Measurements from ENCODE around the gene MFSD2A.
"Not testable (repeated sequence)": the region's sequence is repeated elsewhere in the genome, so short reads cannot be mapped to it uniquely, and the experiment has no call there.

The MFSD2A gene

GRCh38 chr1:39992888-39993287, 37.9 kb downstream of the MFSD2A start:
- TF ChIP-seq TAF1 (IDR thresholded peaks at IDR 0.05; ENCODE audit: low read depth, low read length), result no peak
- no peak for TF ChIP-seq POLR2A (IDR thresholded peaks at IDR 0.05; ENCODE audit: low read depth, low read length)
- no peak for TF ChIP-seq POLR2AphosphoS5 (IDR thresholded peaks at IDR 0.05; ENCODE audit: low read depth, low read length)
- no peak for TF ChIP-seq POU2F2 (IDR thresholded peaks at IDR 0.05; ENCODE audit: low read depth, low read length)
- no peak for TF ChIP-seq PAX5 (IDR thresholded peaks at IDR 0.05; ENCODE audit: insufficient read depth, low read length, severe bottlenecking)
- no peak for TF ChIP-seq SPI1 (IDR thresholded peaks at IDR 0.05; ENCODE audit: low read depth, low read length)
- FAIRE-seq (no peak), DNase-seq (ENCODE audit: insufficient read length, low spot score) (no peak)

GRCh38 chr1:39995973-39996393, 41.0 kb downstream of the MFSD2A start:
- TF ChIP-seq POLR2AphosphoS5 (IDR thresholded peaks at IDR 0.05; ENCODE audit: low read depth, low read length) (no peak), TAF1 (IDR thresholded peaks at IDR 0.05; ENCODE audit: low read depth, low read length) (no peak), SPI1 (IDR thresholded peaks at IDR 0.05; ENCODE audit: low read depth, low read length) (peak; percentile 55), POLR2A (IDR thresholded peaks at IDR 0.05; ENCODE audit: low read depth, low read length) (no peak)
- DNase-seq (ENCODE audit: insufficient read length, low spot score) (peak; percentile 47), FAIRE-seq (peak; percentile 92)

GRCh38 chr1:39996396-39997004, 41.6 kb downstream of the MFSD2A start:
- FAIRE-seq (peak; percentile 16), DNase-seq (ENCODE audit: insufficient read length, low spot score) (no peak)
- TF ChIP-seq POU2F2 (IDR thresholded peaks at IDR 0.05; ENCODE audit: low read depth, low read length), result no peak
- TF ChIP-seq POLR2A (IDR thresholded peaks at IDR 0.05; ENCODE audit: low read depth, low read length), result no peak
- TF ChIP-seq SPI1 (IDR thresholded peaks at IDR 0.05; ENCODE audit: low read depth, low read length), result no peak; the same call in 1 of the 2 replicates

DNA sequence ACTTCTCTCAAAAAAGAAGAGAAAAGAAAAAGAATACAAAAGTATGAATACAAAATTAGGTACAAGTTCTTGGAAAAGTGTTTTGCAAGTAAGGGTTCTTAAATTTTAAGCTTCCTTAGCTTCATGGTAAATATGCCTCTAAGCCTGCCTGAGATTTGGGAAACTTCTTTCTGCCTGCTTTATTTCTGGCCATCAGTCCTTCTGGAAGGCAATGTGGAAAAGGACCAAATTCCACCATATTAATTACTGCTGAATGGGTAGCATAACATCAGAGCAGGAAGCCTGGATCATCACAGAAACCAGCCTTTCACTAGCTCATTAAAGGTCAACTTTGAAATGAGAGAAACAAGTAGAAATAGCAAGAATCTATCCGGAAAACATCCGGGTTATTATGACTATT, 46.5 kb downstream of the MFSD2A start:
- FAIRE-seq (no peak), DNase-seq (ENCODE audit: insufficient read length, low spot score) (no peak)
- TF ChIP-seq POLR2AphosphoS5 (IDR thresholded peaks at IDR 0.05; ENCODE audit: low read depth, low read length) (no peak), PAX5 (IDR thresholded peaks at IDR 0.05; ENCODE audit: insufficient read depth, low read length, severe bottlenecking) (no peak)

DNA sequence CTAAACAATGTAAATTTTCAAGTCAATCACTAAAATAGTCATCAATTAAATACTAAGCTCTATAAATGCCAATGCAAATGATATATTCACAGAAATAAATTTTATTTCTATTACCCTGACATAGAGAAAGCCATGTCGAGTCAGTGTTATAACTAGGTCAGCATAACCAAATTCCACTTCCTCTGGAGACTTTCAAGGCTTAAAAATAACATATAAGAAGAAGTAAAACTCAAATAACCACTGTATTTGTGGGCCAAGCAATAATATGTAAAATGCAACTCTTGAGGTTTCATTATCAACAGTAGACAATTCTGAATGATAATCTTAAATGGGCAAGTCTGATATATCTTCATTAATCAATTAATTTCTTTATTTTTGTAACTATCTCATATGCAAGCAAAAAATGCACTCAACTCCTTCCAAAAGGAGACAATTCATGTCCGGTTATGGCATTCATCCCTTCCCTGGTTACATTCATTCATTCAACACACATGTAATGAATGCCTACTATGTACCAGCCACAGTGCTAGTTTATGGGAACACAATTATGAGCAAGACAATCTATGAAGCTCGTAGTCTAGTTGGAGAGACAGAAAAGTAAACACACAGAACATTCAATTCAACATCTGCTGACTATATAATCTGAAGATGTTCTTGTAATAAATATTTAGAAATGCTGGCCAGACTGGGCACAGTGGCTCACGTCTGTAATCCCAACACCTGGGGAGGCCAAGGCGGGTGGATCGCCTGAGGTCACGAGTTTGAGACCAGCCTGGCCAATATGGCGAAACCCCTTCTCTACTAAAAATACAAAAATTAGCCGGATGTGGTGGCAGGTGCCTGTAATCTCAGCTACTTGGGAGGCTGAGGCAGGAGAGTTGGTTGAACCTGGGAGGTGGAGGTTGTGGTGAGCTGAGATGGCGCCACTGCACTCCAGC, 48.5 kb downstream of the MFSD2A start:
- TF ChIP-seq SPI1 (IDR thresholded peaks at IDR 0.05; ENCODE audit: low read depth, low read length), result peak; percentile 80
- no peak for TF ChIP-seq POU2F2 (IDR thresholded peaks at IDR 0.05; ENCODE audit: low read depth, low read length)
- DNase-seq (ENCODE audit: insufficient read length, low spot score) (no peak), FAIRE-seq (peak; percentile 69)

GRCh38 chr1:40004857-40005256, 49.9 kb downstream of the MFSD2A start:
- DNase-seq (ENCODE audit: insufficient read length, low spot score) (no peak), FAIRE-seq (no peak)
- no peak for TF ChIP-seq POU2F2 (IDR thresholded peaks at IDR 0.05; ENCODE audit: low read depth, low read length)
- no peak for TF ChIP-seq TAF1 (IDR thresholded peaks at IDR 0.05; ENCODE audit: low read depth, low read length)
- no peak for TF ChIP-seq PAX5 (IDR thresholded peaks at IDR 0.05; ENCODE audit: insufficient read depth, low read length, severe bottlenecking)
- no peak for TF ChIP-seq SPI1 (IDR thresholded peaks at IDR 0.05; ENCODE audit: low read depth, low read length)
- no peak for TF ChIP-seq POLR2A (IDR thresholded peaks at IDR 0.05; ENCODE audit: low read depth, low read length)
- TF ChIP-seq POLR2AphosphoS5 (IDR thresholded peaks at IDR 0.05; ENCODE audit: low read depth, low read length), result no peak

GRCh38 chr1:40007481-40008034, 52.6 kb downstream of the MFSD2A start:
- not testable (repeated sequence) for DNase-seq (ENCODE audit: insufficient read length, low spot score); FAIRE-seq

DNA sequence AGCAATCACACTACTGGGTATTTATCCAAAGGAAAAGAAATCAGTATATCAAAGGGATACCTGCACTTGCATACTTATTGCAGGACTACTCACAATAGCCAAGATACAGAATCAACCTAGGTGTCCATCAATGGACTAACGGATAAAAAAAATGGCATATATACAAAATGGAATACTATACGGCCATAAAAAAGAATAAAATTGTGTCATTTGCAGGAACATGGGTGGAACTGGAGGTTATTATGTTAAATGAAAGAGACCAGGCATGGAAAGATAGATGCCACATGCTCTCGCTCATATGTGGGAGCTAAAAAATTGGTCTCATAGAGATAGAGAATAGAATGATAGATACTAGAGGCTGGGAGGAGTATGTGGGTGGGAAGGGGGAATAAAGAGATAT, 56.3 kb downstream of the MFSD2A start:
- FAIRE-seq (no peak), DNase-seq (ENCODE audit: insufficient read length, low spot score) (no peak)

GRCh38 chr1:40014253-40014706, 59.3 kb downstream of the MFSD2A start:
- DNase-seq (ENCODE audit: insufficient read length, low spot score) (no peak), FAIRE-seq (no peak)
- TF ChIP-seq PAX5 (IDR thresholded peaks at IDR 0.05; ENCODE audit: insufficient read depth, low read length, severe bottlenecking) (no peak), POLR2AphosphoS5 (IDR thresholded peaks at IDR 0.05; ENCODE audit: low read depth, low read length) (no peak), POU2F2 (IDR thresholded peaks at IDR 0.05; ENCODE audit: low read depth, low read length) (no peak), SPI1 (IDR thresholded peaks at IDR 0.05; ENCODE audit: low read depth, low read length) (0 out of 2 replicates have a peak, but pooled peaks have one; percentile 4)

More for the DNA sequence above, 56.3 kb downstream of the MFSD2A start:
- TF ChIP-seq POU2F2 (IDR thresholded peaks at IDR 0.05; ENCODE audit: low read depth, low read length), result no peak
- no peak for TF ChIP-seq POLR2AphosphoS5 (IDR thresholded peaks at IDR 0.05; ENCODE audit: low read depth, low read length)
- TF ChIP-seq PAX5 (IDR thresholded peaks at IDR 0.05; ENCODE audit: insufficient read depth, low read length, severe bottlenecking), result no peak
- no peak for TF ChIP-seq POLR2A (IDR thresholded peaks at IDR 0.05; ENCODE audit: low read depth, low read length)
- TF ChIP-seq TAF1 (IDR thresholded peaks at IDR 0.05; ENCODE audit: low read depth, low read length), result no peak
- no peak for TF ChIP-seq SPI1 (IDR thresholded peaks at IDR 0.05; ENCODE audit: low read depth, low read length)

Measured in GM12891 (cell line).